ENCODE measurements around the gene COMMD10. TPM values are rescaled to one million over a fixed set of nuclear protein-coding genes. Genes with fewer than 3 reads are reported as not detected.

The COMMD10 gene
- total and polyA plus RNA-seq, 2 of the 8 experiments (the other 6 are each of a cell fraction or from before 2014, with no cell fraction given), result 16.5 to 43.4 TPM

Small RNA genes lying within 50 kb of the gene (small RNA-seq; reads per million reads assigned to genes)
- gene HMGN2P27 (ENCODE audit: insufficient read depth) (not detected), gene RNU6-644P (ENCODE audit: insufficient read depth) (not detected)

Other genes with a start within 250 kb of the COMMD10 start
- 49.3 and 51.4 TPM in 2 replicates for gene ATG12, start 243.5 kb upstream of the COMMD10 start, total RNA-seq (2021; fragmentation: NEBNext Ultra II Directional; extraction: Animal tissue kit (Norgen Biotek cat#: 25700))
- 11.2 and 23.8 TPM in 2 replicates for gene ATG12, start 243.5 kb upstream of the COMMD10 start, polyA plus RNA-seq (2011; rRNA removed)
- gene AP3S1, start 243.1 kb upstream of the COMMD10 start, total RNA-seq (2021; fragmentation: NEBNext Ultra II Directional; extraction: Animal tissue kit (Norgen Biotek cat#: 25700)), result 72.7 and 93.0 TPM in 2 replicates
- gene AP3S1, start 243.1 kb upstream of the COMMD10 start, polyA plus RNA-seq (2011; rRNA removed), result 15.1 and 26.6 TPM in 2 replicates
- gene LVRN, start 122.5 kb upstream of the COMMD10 start, total RNA-seq (2021; fragmentation: NEBNext Ultra II Directional; extraction: Animal tissue kit (Norgen Biotek cat#: 25700)), result 0.09 TPM in 1 of 2 replicates, not detected in the other
- 0.02 and 0.08 TPM in 2 replicates for gene LVRN, start 122.5 kb upstream of the COMMD10 start, polyA plus RNA-seq (2011; rRNA removed)
- not detected in 2 replicates for gene ARL14EPL, start 52.6 kb upstream of the COMMD10 start, total RNA-seq (2021; fragmentation: NEBNext Ultra II Directional; extraction: Animal tissue kit (Norgen Biotek cat#: 25700))
- gene ARL14EPL, start 52.6 kb upstream of the COMMD10 start, polyA plus RNA-seq (2011; rRNA removed), result not detected in 2 replicates

All from H1 (cell line).